Neural progenitor cell (in vitro differentiated cells): Measurements from ENCODE around the gene IL1RAPL1.

Experiments
- EZH2 ChIP-seq: fragments of 200-600 bp; sonication (generic); IDR thresholded peaks from 2 replicates; pipeline ENCODE4 v1.6.1; 2017; ENCODE audit warnings: antibody characterized with exemption, mild to moderate bottlenecking, moderate library complexity
- TF ChIP-seq, protein P1 (sequence below): fragments of 200-600 bp; sonication (generic); IDR thresholded peaks from 2 replicates; pipeline ENCODE4 v1.5.1; 2017; ENCODE audit warnings: antibody characterized with exemption, mild to moderate bottlenecking

- TF ChIP-seq, protein P1, sequence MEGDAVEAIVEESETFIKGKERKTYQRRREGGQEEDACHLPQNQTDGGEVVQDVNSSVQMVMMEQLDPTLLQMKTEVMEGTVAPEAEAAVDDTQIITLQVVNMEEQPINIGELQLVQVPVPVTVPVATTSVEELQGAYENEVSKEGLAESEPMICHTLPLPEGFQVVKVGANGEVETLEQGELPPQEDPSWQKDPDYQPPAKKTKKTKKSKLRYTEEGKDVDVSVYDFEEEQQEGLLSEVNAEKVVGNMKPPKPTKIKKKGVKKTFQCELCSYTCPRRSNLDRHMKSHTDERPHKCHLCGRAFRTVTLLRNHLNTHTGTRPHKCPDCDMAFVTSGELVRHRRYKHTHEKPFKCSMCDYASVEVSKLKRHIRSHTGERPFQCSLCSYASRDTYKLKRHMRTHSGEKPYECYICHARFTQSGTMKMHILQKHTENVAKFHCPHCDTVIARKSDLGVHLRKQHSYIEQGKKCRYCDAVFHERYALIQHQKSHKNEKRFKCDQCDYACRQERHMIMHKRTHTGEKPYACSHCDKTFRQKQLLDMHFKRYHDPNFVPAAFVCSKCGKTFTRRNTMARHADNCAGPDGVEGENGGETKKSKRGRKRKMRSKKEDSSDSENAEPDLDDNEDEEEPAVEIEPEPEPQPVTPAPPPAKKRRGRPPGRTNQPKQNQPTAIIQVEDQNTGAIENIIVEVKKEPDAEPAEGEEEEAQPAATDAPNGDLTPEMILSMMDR = no peak
- TF ChIP-seq EZH2 = no peak
These were observed 974.2 kb downstream of the IL1RAPL1 start for GRCh38 chrX:29561417-29561816.
